Aorta (tissue), 5 donors: Measurements from ENCODE around the gene VEPH1. TPM values are rescaled to one million over a fixed set of nuclear protein-coding genes. Genes with fewer than 3 reads are reported as not detected.

Experiments used
- ATAC-seq: fragments of 200-7000 bp; cut with Tn5 transposase; one replicate; pipeline ENCODE4 v1.9.1; 2022; ENCODE audit warnings: moderate library complexity; ENCODE audit not compliant: low FRiP score
- DNase-seq, 2 donors: peaks; one replicate each; pipeline ENCODE4 v3.0.0-alpha.2; 2020
- H3K27ac ChIP-seq, 2 donors: one replicate each; pipeline ENCODE4 v1.5.1; 2013; ENCODE audit warnings: low read length in 2 of 2, mild to moderate bottlenecking in 2 of 2, moderate library complexity in 2 of 2, control low read depth in 1 of 2, inconsistent platforms in 1 of 2, low read depth in 1 of 2
- H3K27me3 ChIP-seq, 2 donors: one replicate each; pipeline ENCODE4 v1.6.1; 2013; ENCODE audit warnings: control low read depth in 1 of 2, low read length in 1 of 2, mild to moderate bottlenecking in 1 of 2, moderate library complexity in 1 of 2; ENCODE audit not compliant: insufficient read depth in 2 of 2, control insufficient read depth in 1 of 2
- H3K36me3 ChIP-seq, 2 donors: one replicate each; pipeline ENCODE4 v1.6.1; 2013; ENCODE audit warnings: control low read depth in 1 of 2, low read length in 1 of 2, mild to moderate bottlenecking in 1 of 2; ENCODE audit not compliant: insufficient read depth in 2 of 2, control insufficient read depth in 1 of 2
- H3K4me1 ChIP-seq, 2 donors: one replicate each; pipeline ENCODE4 v1.6.1; 2013; ENCODE audit warnings: low read length in 2 of 2, control low read depth in 1 of 2, mild to moderate bottlenecking in 1 of 2, moderate library complexity in 1 of 2; ENCODE audit not compliant: insufficient read depth in 2 of 2, control insufficient read depth in 1 of 2
- H3K4me3 ChIP-seq, 2 donors: one replicate each; pipeline ENCODE4 v1.5.1; 2013; ENCODE audit warnings: low read length in 2 of 2, control low read depth in 1 of 2, mild to moderate bottlenecking in 1 of 2
- H3K9me3 ChIP-seq: one replicate; pipeline ENCODE4 v1.6.1; 2013; ENCODE audit warnings: mild to moderate bottlenecking, low read length; ENCODE audit not compliant: control insufficient read depth
- WGBS, 2 donors: extraction: QIAGEN DNeasy Blood & Tissue Kit; methylation state at CpG; one replicate each; pipeline ENCODE4 v1.1.7; 2013; 5-methylcytosine and 5-hydroxymethylcytosine counted together
- intact Hi-C, 2 donors: fragments of 100-400 bp; cut with DNase I; formaldehyde crosslinking; loops; one replicate each; pipeline versions ENCODE4 v1.14.2 to v1.15.0; 2022
- polyA plus RNA-seq, 2 donors: library from polyadenylated mRNA; stranded (reverse); fragments of 200-250 nt; gene quantifications; one replicate each; pipeline ENCODE4 v1.2.3, GENCODE V29; 2013
- total RNA-seq, 2 donors: library from RNA; stranded (reverse); fragmentation: NEBNext Ultra II Directional; extraction: Animal tissue kit (Norgen Biotek cat#: 25700); gene quantifications; one replicate each; pipeline ENCODE4 v1.2.1, GENCODE V29; 2021
- donor health status: healthy with polysubstance abuse.
- donor health status: Bipolar disorder and iron deficiency.
- donor health status: DM: no; HTN: no; CAD: no.
- donor health status: DM: no; HTN: no; CAD: no.
- donor health status: DM: yes; HTN: yes; CAD: no.

Gene VEPH1
- total and polyA plus RNA-seq, 4 donors, result 0.77 to 0.81 TPM; not detected in 2

- DNase-seq (no peak), ATAC-seq (no peak)
- Histone ChIP-seq H3K36me3 (no peaks in the 10 kb centered on the region), H3K4me1 (no peaks in the 10 kb centered on the region), H3K4me3 (no peak overlapping the region), H3K27me3 (peaks cover 0 to 1% of the 10 kb centered on the region in 2 donors), H3K9me3 (no peaks in the 10 kb centered on the region), H3K27ac (no peak overlapping the region)
- 17 to 24% methylated on average over 2 of the region's 2 CpGs for WGBS, 2 donors
- intact Hi-C loops, result no loop called here
These were observed 119.2 kb downstream of the VEPH1 start for GRCh38 chr3:157384031-157384430.

- Histone ChIP-seq H3K27ac (no peak overlapping the region), H3K36me3 (no peaks in the 10 kb centered on the region), H3K4me3 (no peak overlapping the region), H3K27me3 (peaks cover 0 to 1% of the 10 kb centered on the region in 2 donors), H3K9me3 (no peaks in the 10 kb centered on the region), H3K4me1 (no peaks in the 10 kb centered on the region)
- no peak for DNase-seq
- intact Hi-C loops, result no loop called here
- 87 to 90% methylated on average over 4 of the region's 4 CpGs for WGBS, 2 donors
- no peak for ATAC-seq
These were observed 121.6 kb downstream of the VEPH1 start for GRCh38 chr3:157381606-157382005.

- Histone ChIP-seq H3K4me1 (no peaks in the 10 kb centered on the region), H3K4me3 (no peak overlapping the region), H3K27me3 (no peaks in the 10 kb centered on the region), H3K36me3 (peaks cover 0 to 1% of the 10 kb centered on the region in 2 donors), H3K27ac (no peak overlapping the region), H3K9me3 (no peaks in the 10 kb centered on the region)
- intact Hi-C loops, result no loop called here
- DNase-seq, result no peak
- WGBS, 2 donors, result 71 to 89% methylated on average over 1 of the region's 1 CpG
- ATAC-seq, result no peak
These were observed 123.6 kb downstream of the VEPH1 start for GRCh38 chr3:157379525-157380140.

GRCh38 chr3:157376603-157377300, 126.5 kb downstream of the VEPH1 start:
- DNase-seq, result no peak
- 81 to 90% methylated on average over 5 of the region's 5 CpGs for WGBS, 2 donors
- no peak for ATAC-seq
- Histone ChIP-seq H3K36me3 (peaks cover 0 to 1% of the 10 kb centered on the region in 2 donors), H3K4me3 (no peak overlapping the region), H3K27ac (no peak overlapping the region), H3K4me1 (no peaks in the 10 kb centered on the region), H3K27me3 (no peaks in the 10 kb centered on the region), H3K9me3 (no peaks in the 10 kb centered on the region)
- intact Hi-C loops, result no loop called here

- H3K4me1 ChIP-seq, result peaks cover 0 to under 1% of the 10 kb centered on the region in 2 donors
- H3K9me3 ChIP-seq, result no peaks in the 10 kb centered on the region
- no peak for ATAC-seq
- H3K27me3 ChIP-seq, result no peaks in the 10 kb centered on the region
- H3K27ac ChIP-seq, result no peak overlapping the region
- DNase-seq, result no peak
- 82 to 86% methylated on average over 4 of the region's 4 CpGs for WGBS, 2 donors
- H3K4me3 ChIP-seq, result no peak overlapping the region
- peaks cover 0 to 1% of the 10 kb centered on the region in 2 donors for H3K36me3 ChIP-seq
- intact Hi-C loops, result no loop called here
These were observed 127.8 kb downstream of the VEPH1 start for GRCh38 chr3:157375342-157375986.

GRCh38 chr3:157374933-157375332, 128.3 kb downstream of the VEPH1 start:
- DNase-seq, result no peak
- no peak overlapping the region for H3K27ac ChIP-seq
- intact Hi-C loops, result no loop called here
- no peak for ATAC-seq
- H3K36me3 ChIP-seq, result peaks cover 0 to 1% of the 10 kb centered on the region in 2 donors
- H3K27me3 ChIP-seq, result no peaks in the 10 kb centered on the region
- no peaks in the 10 kb centered on the region for H3K9me3 ChIP-seq
- WGBS, 2 donors, result 96% methylated on average over 3 of the region's 3 CpGs
- peaks cover 0 to 4% of the 10 kb centered on the region in 2 donors for H3K4me1 ChIP-seq
- H3K4me3 ChIP-seq, result no peak overlapping the region

GRCh38 chr3:157373783-157374182, 129.4 kb downstream of the VEPH1 start:
- Histone ChIP-seq H3K4me1 (peaks cover 0 to 6% of the 10 kb centered on the region in 2 donors), H3K9me3 (no peaks in the 10 kb centered on the region), H3K27me3 (no peaks in the 10 kb centered on the region), H3K4me3 (no peak overlapping the region), H3K27ac (no peak overlapping the region), H3K36me3 (peaks cover 0 to 1% of the 10 kb centered on the region in 2 donors)
- no peak for DNase-seq
- ATAC-seq, result no peak
- WGBS, 2 donors, result 92 to 96% methylated on average over 6 of the region's 6 CpGs
- intact Hi-C loops, result no loop called here

GRCh38 chr3:157370867-157371266, 132.3 kb downstream of the VEPH1 start:
- Histone ChIP-seq H3K27ac (no peak overlapping the region), H3K9me3 (no peaks in the 10 kb centered on the region), H3K27me3 (no peaks in the 10 kb centered on the region), H3K36me3 (peaks cover 0 to 1% of the 10 kb centered on the region in 2 donors), H3K4me3 (no peak overlapping the region), H3K4me1 (peaks cover 0 to 6% of the 10 kb centered on the region in 2 donors)
- no peak for ATAC-seq
- WGBS, 2 donors, result 85 to 99% methylated on average over 2 of the region's 2 CpGs
- intact Hi-C loops, result no loop called here
- DNase-seq, result no peak
